Choroid plexus epithelial cell (primary cell): ENCODE results near the gene FAM124A.
A peak's percentile ranks its signal among the peaks of the same experiment; 100 is the strongest.

Experiments
- DNase-seq: peaks from one replicate; pipeline ENCODE4 v3.0.0-alpha.2; 2010; ENCODE audit warnings: low read depth
- H3K4me3 ChIP-seq: 2 replicates; pipeline ENCODE4 v1.5.1; 2011; ENCODE audit warnings: low read depth, mild to moderate bottlenecking, control low read depth, low read length, moderate library complexity
- CTCF ChIP-seq: conservative IDR thresholded peaks from 2 replicates; pipeline ENCODE4 v1.5.1; 2011; ENCODE audit warnings: low read depth, mild to moderate bottlenecking, control low read depth, inconsistent platforms, low read length, moderate library complexity

The FAM124A gene

GRCh38 chr13:51218626-51219025 is 3.6 kb upstream of the FAM124A start:
- H3K4me3 ChIP-seq: no peak overlapping the region
- no peak for TF ChIP-seq CTCF
- DNase-seq: no peak

- no peak for TF ChIP-seq CTCF
- no peak for DNase-seq
- no peak overlapping the region for H3K4me3 ChIP-seq
These were observed 1.5 kb upstream of the FAM124A start for GRCh38 chr13:51220706-51221105.

GRCh38 chr13:51221108-51221507 is 1.1 kb upstream of the FAM124A start:
- no peak overlapping the region for H3K4me3 ChIP-seq
- DNase-seq: no peak
- no peak for TF ChIP-seq CTCF

- peak overlapping the region; percentile 63 for H3K4me3 ChIP-seq
- no peak for TF ChIP-seq CTCF
- DNase-seq: peak; percentile 12
These were observed 543 bp upstream of the FAM124A start for GRCh38 chr13:51221674-51222036.

- no peak for DNase-seq
- peak; percentile 12 for TF ChIP-seq CTCF
- H3K4me3 ChIP-seq: peak overlapping the region; percentile 63
These were observed 725 bp downstream of the FAM124A start for GRCh38 chr13:51222686-51223559.

- DNase-seq: no peak
- no peak for TF ChIP-seq CTCF
- H3K4me3 ChIP-seq: no peak overlapping the region
These were observed 1.5 kb downstream of the FAM124A start for GRCh38 chr13:51223560-51224270.
